NCI-H2227 (cell line): Measurements from ENCODE around the gene USP9X.
"Not testable (repeated sequence)": the region's sequence is repeated elsewhere in the genome, so short reads cannot be mapped to it uniquely, and the experiment has no call there.

Experiments used
- DNase-seq: peaks from one replicate; lab custom pipeline; 2025; ENCODE audit not compliant: unreplicated experiment; lab: John Stamatoyannopoulos, UW

Gene USP9X

DNA sequence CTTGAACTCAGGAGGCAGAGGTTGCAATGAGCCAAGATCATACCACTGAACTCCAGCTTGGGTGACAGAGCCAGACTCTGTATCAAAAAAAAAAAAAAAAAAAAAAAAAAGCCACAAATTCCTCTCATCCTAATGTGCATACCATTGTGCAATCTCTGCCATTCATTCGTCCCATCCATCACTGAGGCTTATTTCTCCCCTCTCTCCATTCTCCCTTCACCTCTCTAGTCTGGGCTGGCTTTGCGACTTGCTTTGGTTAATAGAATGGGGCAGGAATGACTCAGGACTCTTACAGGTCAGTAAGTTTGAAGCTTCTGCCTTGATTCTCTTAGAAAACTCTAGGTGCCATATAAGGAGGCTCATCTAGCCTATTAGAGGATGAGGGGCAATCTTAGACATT lies 188.4 kb downstream of the USP9X start:
- no peak for DNase-seq

DNA sequence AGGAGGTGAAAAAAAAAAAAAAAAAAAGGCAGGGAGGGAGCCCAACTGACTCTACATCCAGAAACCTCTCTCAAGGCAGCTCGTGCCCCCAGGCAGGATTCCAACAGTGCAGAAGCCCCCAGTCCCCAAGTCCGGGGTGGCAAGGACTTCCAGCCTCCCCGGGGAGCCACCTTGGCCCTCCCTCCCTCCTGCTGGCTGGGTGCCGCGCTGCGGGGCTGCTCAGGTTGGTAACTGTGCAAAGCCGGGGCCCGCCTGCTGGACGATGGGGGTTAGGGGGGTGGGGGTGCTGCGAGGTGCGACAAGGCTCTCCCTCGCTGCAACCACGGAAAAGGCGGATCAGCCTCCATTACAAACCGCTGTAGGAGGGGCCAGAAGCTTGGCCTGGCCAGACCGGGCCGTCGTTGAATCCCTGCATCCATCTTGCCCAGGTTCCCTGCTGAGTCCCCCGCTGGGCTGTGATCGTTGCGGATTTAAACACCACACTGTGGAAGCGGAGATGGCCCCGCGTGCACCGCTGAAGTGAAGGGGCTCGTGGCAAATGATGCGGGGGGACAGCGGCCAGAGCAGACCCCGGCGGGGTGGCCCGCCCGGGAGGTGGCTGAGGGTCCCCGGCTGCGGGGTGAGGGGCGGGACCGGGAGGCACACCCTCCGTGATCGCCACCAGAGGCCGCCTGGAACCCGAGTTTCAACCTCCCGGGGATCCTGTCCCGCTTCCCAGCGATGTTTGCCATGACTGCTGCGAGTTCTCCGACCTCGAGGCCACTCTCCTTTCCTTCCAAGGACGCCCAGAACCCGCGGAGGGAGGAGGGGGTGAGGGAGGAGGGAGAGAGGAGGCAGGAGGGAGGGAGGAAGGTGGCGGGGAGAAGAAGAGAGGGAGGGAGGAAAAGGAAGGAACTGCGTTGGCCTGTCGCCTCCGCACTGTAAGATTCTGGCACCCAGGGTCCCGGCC lies 190.7 kb downstream of the USP9X start:
- DNase-seq: peak; percentile 78

DNA sequence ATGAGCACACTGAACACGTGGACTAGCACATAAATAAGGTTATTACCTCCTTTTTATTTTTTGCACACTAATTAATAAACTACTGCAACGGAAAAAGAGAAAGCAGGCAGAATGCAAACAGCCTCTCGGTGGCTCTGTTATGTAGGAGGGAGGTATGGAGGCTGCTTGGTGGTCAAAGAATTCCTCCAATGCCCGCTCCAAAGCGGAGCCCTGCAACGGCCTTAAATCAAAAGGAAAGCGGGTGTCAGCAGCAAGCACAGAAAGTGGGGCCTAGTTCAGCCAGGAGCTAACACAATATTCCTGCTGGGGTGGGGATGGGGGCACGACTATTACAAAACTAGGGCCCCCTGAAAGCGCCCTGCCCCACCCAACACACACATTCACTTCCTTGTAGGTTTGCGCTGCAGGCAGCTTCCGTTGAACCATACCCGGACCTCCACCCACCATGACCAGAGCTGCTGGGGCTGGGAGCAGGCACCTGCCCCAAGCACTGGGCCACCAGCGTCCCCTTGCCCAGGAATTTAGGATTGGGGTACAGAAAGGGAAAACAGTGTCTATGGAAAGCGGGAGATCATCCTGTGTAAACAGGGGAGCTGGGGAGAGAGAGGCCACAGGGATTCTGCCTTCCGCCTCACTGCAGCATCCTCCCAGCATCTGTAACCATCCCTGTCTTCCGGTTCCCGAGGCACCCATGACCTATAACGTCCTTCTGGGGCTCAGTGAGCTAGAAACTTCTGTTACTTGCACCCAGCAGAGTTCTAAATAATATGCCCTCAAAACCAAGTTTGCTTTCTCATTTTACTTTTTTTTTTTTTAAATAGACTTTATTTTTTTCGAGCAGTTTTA lies 191.6 kb downstream of the USP9X start:
- DNase-seq: peak; percentile 36

DNA sequence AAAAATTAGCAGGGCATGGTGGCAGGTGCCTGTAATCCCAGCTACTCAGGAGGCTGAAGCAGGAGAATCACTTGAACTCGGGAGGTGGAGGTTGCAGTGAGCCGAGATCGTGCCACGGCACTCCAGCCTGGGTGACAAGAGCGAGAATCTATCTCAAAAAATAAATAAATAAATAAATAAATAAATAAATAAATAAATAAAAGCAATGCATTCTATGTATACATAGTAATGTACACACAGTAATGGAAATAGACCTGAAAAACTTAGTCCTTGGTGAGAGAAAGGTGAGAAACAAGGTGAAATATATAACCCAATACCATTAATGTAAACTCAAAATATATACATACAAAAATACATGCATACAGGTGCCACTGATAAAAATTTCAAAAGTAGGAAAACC lies 197.1 kb downstream of the USP9X start:
- not testable (repeated sequence) for DNase-seq

DNA sequence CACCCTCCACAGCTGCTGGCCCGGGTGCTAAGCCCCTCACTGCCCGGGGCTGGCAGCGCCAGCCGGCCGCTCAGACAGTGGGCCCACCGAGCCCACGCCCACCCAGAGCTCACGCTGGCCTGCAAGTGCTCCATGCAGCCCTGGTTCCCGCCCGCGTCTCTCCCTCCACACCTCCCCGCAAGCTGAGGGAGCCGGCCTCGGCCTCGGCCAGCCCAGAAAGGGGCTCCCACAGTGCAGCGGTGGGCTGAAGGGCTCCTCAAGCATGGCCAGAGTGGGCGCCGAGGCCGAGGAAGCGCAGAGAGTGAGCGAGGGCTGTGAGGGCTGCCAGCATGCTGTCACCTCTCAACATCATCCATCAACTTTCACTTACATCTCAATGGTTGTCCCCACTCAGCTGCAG lies 200.7 kb downstream of the USP9X start:
- DNase-seq: not testable (repeated sequence)
